Osteoblast (primary cell): Measurements from ENCODE around the gene BANK1. TPM values are rescaled to one million over a fixed set of nuclear protein-coding genes. Genes with fewer than 3 reads are reported as not detected.

Experiments used
- DNase-seq: peaks from one replicate; pipeline ENCODE4 v3.0.0; 2011; ENCODE audit warnings: low spot score, mixed read lengths; ENCODE audit not compliant: insufficient read length; ENCODE audit errors: missing footprints
- H2AFZ ChIP-seq: 2 replicates; pipeline ENCODE4 v1.6.0; 2011; ENCODE audit warnings: mild to moderate bottlenecking, low read length
- H3K27ac ChIP-seq: 2 replicates; pipeline ENCODE4 v1.5.1; 2011; ENCODE audit warnings: mild to moderate bottlenecking, low read depth, low read length, moderate library complexity
- H3K27me3 ChIP-seq: 2 replicates; pipeline ENCODE4 v1.6.0; 2012; ENCODE audit warnings: mild to moderate bottlenecking, control low read depth, inconsistent platforms, low read length, moderate library complexity; ENCODE audit not compliant: insufficient read depth
- H3K36me3 ChIP-seq: 2 replicates; pipeline ENCODE4 v1.5.1; 2011; ENCODE audit warnings: mild to moderate bottlenecking, low read length, control low read depth, moderate library complexity; ENCODE audit not compliant: insufficient read depth
- H3K4me1 ChIP-seq: 2 replicates; pipeline ENCODE4 v1.5.1; 2011; ENCODE audit warnings: mild to moderate bottlenecking, low read length, control low read depth, moderate library complexity; ENCODE audit not compliant: insufficient read depth
- H3K4me2 ChIP-seq: 2 replicates; pipeline ENCODE4 v1.6.0; 2011; ENCODE audit warnings: mild to moderate bottlenecking, low read length; ENCODE audit not compliant: insufficient read depth
- H3K4me3 ChIP-seq: fragments of 200-600 bp; sonication (generic); 3 replicates; pipeline ENCODE4 v1.5.1; 2012; ENCODE audit warnings: mild to moderate bottlenecking, low read length, inconsistent platforms; ENCODE audit not compliant: insufficient read depth
- H3K79me2 ChIP-seq: 2 replicates; pipeline ENCODE4 v1.6.0; 2012; ENCODE audit warnings: mild to moderate bottlenecking, low read length, control low read depth, inconsistent platforms; ENCODE audit not compliant: insufficient read depth
- H3K9me3 ChIP-seq: 2 replicates; pipeline ENCODE4 v1.5.1; 2011; ENCODE audit warnings: low read depth, low read length, control low read depth
- H4K20me1 ChIP-seq: 2 replicates; pipeline ENCODE4 v1.6.0; 2012; ENCODE audit warnings: mild to moderate bottlenecking, low read length, control low read depth; ENCODE audit not compliant: insufficient read depth
- CTCF ChIP-seq: IDR thresholded peaks from 2 replicates; pipeline ENCODE4 v1.5.1; 2011; ENCODE audit warnings: mild to moderate bottlenecking, low read depth, low read length, moderate library complexity; ENCODE audit errors: extremely low read depth
- total RNA-seq: library from RNA; depleted of rRNA; stranded (reverse); fragments of >200 nt; gene quantifications from 2 replicates; pipeline ENCODE4 v1.2.3, GENCODE V29; 2012

The BANK1 gene
- total RNA-seq, 1 donor, result 1.8 TPM

GRCh38 chr4:102089850-102090621 is 299.5 kb downstream of the BANK1 start:
- no peak for DNase-seq
- H3K4me2 ChIP-seq, result no peak overlapping the region
- H3K4me1 ChIP-seq, result no peaks in the 10 kb centered on the region
- H3K4me3 ChIP-seq, result no peak overlapping the region
- no peak for TF ChIP-seq CTCF
- H3K27me3 ChIP-seq, result no peaks in the 10 kb centered on the region
- H3K36me3 ChIP-seq, result no peaks in the 10 kb centered on the region
- no peaks in the 10 kb centered on the region for H3K9me3 ChIP-seq
- no peaks in the 10 kb centered on the region for H4K20me1 ChIP-seq
- no peak overlapping the region for H2AFZ ChIP-seq
- no peaks in the 10 kb centered on the region for H3K79me2 ChIP-seq
- no peak overlapping the region for H3K27ac ChIP-seq

- Histone ChIP-seq H3K79me2 (no peaks in the 10 kb centered on the region), H3K4me3 (no peak overlapping the region), H3K27ac (no peak overlapping the region), H3K36me3 (no peaks in the 10 kb centered on the region), H3K4me2 (no peak overlapping the region), H2AFZ (no peak overlapping the region), H3K4me1 (no peaks in the 10 kb centered on the region), H3K9me3 (no peaks in the 10 kb centered on the region), H4K20me1 (no peaks in the 10 kb centered on the region), H3K27me3 (no peaks in the 10 kb centered on the region)
- DNase-seq, result no peak
- no peak for TF ChIP-seq CTCF
Measured at GRCh38 chr4:102091656-102092055, 301.1 kb downstream of the BANK1 start.

GRCh38 chr4:102094481-102094880 is 304.0 kb downstream of the BANK1 start:
- no peaks in the 10 kb centered on the region for H3K9me3 ChIP-seq
- no peaks in the 10 kb centered on the region for H3K27me3 ChIP-seq
- H3K4me1 ChIP-seq, result no peaks in the 10 kb centered on the region
- no peak overlapping the region for H3K4me2 ChIP-seq
- no peaks in the 10 kb centered on the region for H3K36me3 ChIP-seq
- TF ChIP-seq CTCF, result no peak
- H3K27ac ChIP-seq, result no peak overlapping the region
- DNase-seq, result no peak
- H3K79me2 ChIP-seq, result no peaks in the 10 kb centered on the region
- no peak overlapping the region for H2AFZ ChIP-seq
- H4K20me1 ChIP-seq, result no peaks in the 10 kb centered on the region
- no peak overlapping the region for H3K4me3 ChIP-seq

- Histone ChIP-seq H4K20me1 (no peaks in the 10 kb centered on the region), H3K4me2 (no peak overlapping the region), H2AFZ (no peak overlapping the region), H3K79me2 (no peaks in the 10 kb centered on the region), H3K36me3 (no peaks in the 10 kb centered on the region), H3K4me1 (no peaks in the 10 kb centered on the region), H3K9me3 (peaks cover 3% of the 10 kb centered on the region), H3K27ac (no peak overlapping the region), H3K27me3 (no peaks in the 10 kb centered on the region), H3K4me3 (no peak overlapping the region)
- TF ChIP-seq CTCF, result no peak
- DNase-seq, result no peak
Measured at GRCh38 chr4:102103368-102103767, 312.8 kb downstream of the BANK1 start.
